GM12878 (cell line): ENCODE results near the gene CFAP97D2. TPM values are rescaled to one million over a fixed set of nuclear protein-coding genes. Genes with fewer than 3 reads are reported as not detected.

Experiments
- ATAC-seq: fragments of 200-7000 bp; cut with Tn5 transposase; 3 replicates; pipeline ENCODE4 v1.9.1; 2020; ENCODE audit warnings: mild to moderate bottlenecking, moderate library complexity
- BruUV-seq: library from RNA; stranded (reverse); fragments of 400-500 nt; replicated peaks from 2 replicates; lab custom pipeline; 2021; lab: Mats Ljungman, UMichigan
- CTCF ChIA-PET: fragments of 300-600 bp; sonication (Branson Sonifier 250); formaldehyde crosslinking; extraction: SDS; loops from one replicate; lab custom pipeline; 2021; ENCODE audit warnings: inconsistent platforms; lab: Yijun Ruan, JAX
- POLR2A ChIA-PET: fragments of 350-600 bp; formaldehyde crosslinking; extraction: SDS; loops from one replicate; lab custom pipeline; 2021; ENCODE audit warnings: inconsistent platforms; lab: Charles Lee
- RAD21 ChIA-PET: fragments of 300-600 bp; sonication (Branson Sonifier 250); formaldehyde crosslinking; loops from one replicate; lab custom pipeline; 2023; ENCODE audit warnings: antibody characterized with exemption; ENCODE audit not compliant: unreplicated experiment; lab: Charles Lee
- SMC1A ChIA-PET: fragments of 300-600 bp; sonication (Branson Sonifier 250); formaldehyde crosslinking; loops from one replicate; lab custom pipeline; 2023; ENCODE audit not compliant: unreplicated experiment, uncharacterized antibody; lab: Charles Lee
- DNase-seq: peaks from one replicate; pipeline ENCODE4 v3.0.0-alpha.2; 2011; ENCODE audit warnings: low read depth, low spot score
- FAIRE-seq: peaks from 3 replicates; lab custom pipeline; 2011; peaks lifted over from hg19 to GRCh38; lab: Jason Lieb, UNC
- H2AFZ ChIP-seq: 2 replicates; pipeline ENCODE4 v1.6.0; 2011; ENCODE audit warnings: low read depth, low read length, control low read depth; ENCODE audit not compliant: control insufficient read depth
- H3K27ac ChIP-seq: 2 replicates; pipeline ENCODE4 v1.5.1; 2011; ENCODE audit warnings: control low read depth; ENCODE audit not compliant: control insufficient read depth, insufficient read depth
- H3K27me3 ChIP-seq, 2 experiments: replicated peaks in 1 of 2; 2 replicates each; pipeline versions ENCODE4 v1.6.0 to v1.6.1; 2011; ENCODE audit warnings: low read length in 1 of 2; ENCODE audit not compliant: control insufficient read depth in 2 of 2, insufficient read depth in 2 of 2
- H3K36me3 ChIP-seq, 2 experiments: 2 replicates each; pipeline ENCODE4 v1.5.1; 2011; ENCODE audit warnings: low read length in 1 of 2; ENCODE audit not compliant: control insufficient read depth in 2 of 2, insufficient read depth in 2 of 2
- H3K4me1 ChIP-seq: 2 replicates; pipeline ENCODE4 v1.6.1; 2011; ENCODE audit warnings: mild to moderate bottlenecking, low read length, moderate library complexity, mixed read lengths; ENCODE audit not compliant: control insufficient read depth, insufficient read depth
- H3K4me2 ChIP-seq: 2 replicates; pipeline ENCODE4 v1.6.0; 2011; ENCODE audit warnings: control low read depth; ENCODE audit not compliant: control insufficient read depth, insufficient read depth
- H3K4me3 ChIP-seq: fragments of 200-600 bp; sonication (generic); 2 replicates; pipeline ENCODE4 v1.5.1; 2016
- H3K79me2 ChIP-seq: 2 replicates; pipeline ENCODE4 v1.6.0; 2011; ENCODE audit warnings: low read length; ENCODE audit not compliant: control insufficient read depth, insufficient read depth
- H3K9ac ChIP-seq: 2 replicates; pipeline ENCODE4 v1.8.0; 2011; ENCODE audit warnings: low read length, control low read depth, mixed read lengths; ENCODE audit not compliant: control insufficient read depth, insufficient read depth
- H3K9me3 ChIP-seq: replicated peaks from 3 replicates; pipeline ENCODE4 v1.5.1; 2011; ENCODE audit warnings: mild to moderate bottlenecking, low read length; ENCODE audit not compliant: control insufficient read depth, insufficient read depth
- H4K20me1 ChIP-seq: 2 replicates; pipeline ENCODE4 v1.6.0; 2011; ENCODE audit not compliant: control insufficient read depth, insufficient read depth
- BACH1 ChIP-seq: fragments of 450-650 bp; IDR thresholded peaks from 2 replicates; pipeline ENCODE4 v1.6.1; 2017; ENCODE audit warnings: mild to moderate bottlenecking, borderline replicate concordance
- BHLHE40 ChIP-seq, 2 experiments: fragments of 450-650 bp in 1 of 2; IDR thresholded peaks; 2 replicates each; pipeline ENCODE4 v1.6.1; 2011 to 2017; ENCODE audit warnings: low read depth in 2 of 2, borderline replicate concordance in 1 of 2, improper control_type of control experiment in 1 of 2, low read length in 1 of 2, mild to moderate bottlenecking in 1 of 2
- NFXL1 ChIP-seq: fragments of 450-650 bp; IDR thresholded peaks from 2 replicates; pipeline ENCODE4 v1.6.1; 2017; ENCODE audit warnings: antibody characterized with exemption, mild to moderate bottlenecking, borderline replicate concordance
- PML ChIP-seq: IDR thresholded peaks from 2 replicates; pipeline ENCODE4 v1.6.1; 2012; ENCODE audit warnings: low read length, inconsistent platforms
- RAD21 ChIP-seq: IDR thresholded peaks from 2 replicates; pipeline ENCODE4 v1.6.1; 2011; ENCODE audit warnings: mild to moderate bottlenecking, low read depth, low read length, moderate library complexity; ENCODE audit not compliant: insufficient read depth
- SMAD5 ChIP-seq: IDR thresholded peaks from 2 replicates; pipeline ENCODE4 v1.6.1; 2016; ENCODE audit warnings: antibody characterized with exemption, low read depth
- SMC3 ChIP-seq: IDR thresholded peaks from 2 replicates; pipeline ENCODE4 v1.6.1; 2011; ENCODE audit warnings: low read length, improper control_type of control experiment, borderline replicate concordance
- SREBF2 ChIP-seq: IDR thresholded peaks from 2 replicates; pipeline ENCODE4 v1.6.1; 2012; ENCODE audit warnings: mild to moderate bottlenecking, low read length
- ZZZ3 ChIP-seq: IDR thresholded peaks from 2 replicates; pipeline ENCODE4 v1.6.1; 2011; ENCODE audit warnings: low read depth; ENCODE audit not compliant: control insufficient read depth, insufficient read length
- WGBS: methylation state at CpG from one replicate; pipeline ENCODE4 v1.1.6; 2016; ENCODE audit warnings: low lambda C conversion rate; ENCODE audit not compliant: insufficient replicate concordance, insufficient coverage; ENCODE audit errors: missing lambda C conversion rate; 5-methylcytosine and 5-hydroxymethylcytosine counted together
- in situ Hi-C: fragments of 300-500 bp; cut with MboI; formaldehyde crosslinking; loops from 9 replicates; pipeline ENCODE4 v1.14.3; 2018; ENCODE audit warnings: mixed read lengths
- intact Hi-C: fragments of 100-400 bp; cut with micrococcal nuclease; formaldehyde crosslinking; loops from one replicate; pipeline ENCODE4 v1.14.2; 2022; ENCODE audit not compliant: unreplicated experiment
- polyA plus RNA-seq, 11 experiments: library from polyadenylated mRNA; depleted of rRNA in 4 of 11; unstranded in 6 of 11; stranded (reverse) in 5 of 11; fragments of >200 nt; fragmentation: Nextera tagmentation in 4 of 11; fragmentation: Illumina TruSeq in 1 of 11; extraction: Ambion mirVana in 4 of 11; extraction: Trizol in 1 of 11; gene quantifications; 1 replicate in 1 of 11; 2 replicates in 10 of 11; pipeline versions ENCODE4 v1.2.1 to v1.2.3, GENCODE V29; 2011 to 2016; ENCODE audit warnings: inconsistent platforms in 2 of 11, missing spikeins in 2 of 11, low read depth in 1 of 11
- total RNA-seq, 4 experiments: library from RNA; depleted of rRNA in 3 of 4; stranded (reverse); fragments of >200 nt in 3 of 4; fragmentation: Illumina TruSeq in 1 of 4; extraction: Trizol in 1 of 4; gene quantifications; 2 replicates each; pipeline versions ENCODE4 v1.2.1 to v1.2.3, GENCODE V29; 2013 to 2021

Gene CFAP97D2
- total and polyA plus RNA-seq, 10 of the 15 experiments (the other 5 are each of a cell fraction or from before 2014, with no cell fraction given): not detected

GRCh38 chr13:114161028-114161556 lies 18.0 kb upstream of the CFAP97D2 start (continued):
- no peak for TF ChIP-seq NFXL1
- no peak for TF ChIP-seq SMAD5
- TF ChIP-seq ZZZ3: no peak
- TF ChIP-seq RAD21: no peak
- TF ChIP-seq PML: no peak
- TF ChIP-seq BACH1: no peak

GRCh38 chr13:114161644-114162532 lies 17.2 kb upstream of the CFAP97D2 start:
- Histone ChIP-seq H3K4me3 (no peak overlapping the region), H3K4me2 (peak overlapping the region; percentile 77), H2AFZ (peak overlapping the region; percentile 10; the same call in 1 of the 2 replicates), H3K9ac (no peak overlapping the region), H3K79me2 (no peaks in the 10 kb centered on the region), H4K20me1 (no peaks in the 10 kb centered on the region), H3K4me1 (peaks cover 10% of the 10 kb centered on the region), H3K27ac (no peak overlapping the region), H3K27me3 (peaks cover 0 to 7% of the 10 kb centered on the region in 2 experiments; a peak in 2 of 4 replicates), H3K9me3 (peaks cover 5% of the 10 kb centered on the region; the same call in 1 of the 3 replicates), H3K36me3 (no peaks in the 10 kb centered on the region)
- ChIA-PET CTCF (no interaction called here), RAD21 (no interaction called here), SMC1A (interaction anchor here (1.4 kb wide), 1 partner anchor 16 kb away, joined by 3 read pairs; no protein-coding TSS in a partner anchor), POLR2A (no interaction called here)
- no peak for FAIRE-seq
- intact Hi-C loops: no loop called here
- peak; percentile 53; the same call in 2 of the 3 replicates for ATAC-seq
- TF ChIP-seq BHLHE40 (IDR thresholded peaks at IDR 0.05; ENCODE audit: borderline replicate concordance in 1 of 2, low read depth in 2 of 2, low read length in 1 of 2) (peak in 1 of 2 experiments; percentile 45; a peak in 1 of 4 replicates), SREBF2 (no peak), BACH1 (no peak), SMC3 (no peak)
- WGBS: 11% methylated on average over 31 of the region's 32 CpGs
- in situ Hi-C loops: no loop called here
- BruUV-seq: no TSS peak
- DNase-seq: no peak
